Liver (tissue), 9 donors: Measurements from ENCODE around the gene CLK1. TPM values are rescaled to one million over a fixed set of nuclear protein-coding genes. Genes with fewer than 3 reads are reported as not detected.

Experiments used
- DNase-seq: peaks from one replicate; pipeline ENCODE4 v3.0.0-alpha.2; 2017; ENCODE audit warnings: low spot score
- H3K27ac ChIP-seq, 2 donors: one replicate each; pipeline ENCODE4 v1.7.0; 2013; ENCODE audit warnings: inconsistent platforms in 2 of 2, low read length in 2 of 2, control low read depth in 1 of 2, low read depth in 1 of 2, mild to moderate bottlenecking in 1 of 2
- H3K27me3 ChIP-seq, 4 donors: one replicate each; pipeline versions ENCODE4 v1.6.1 to v1.7.0; 2013; ENCODE audit warnings: low read length in 3 of 4, inconsistent platforms in 1 of 4, mild to moderate bottlenecking in 1 of 4, moderate library complexity in 1 of 4; ENCODE audit not compliant: control insufficient read depth in 4 of 4, insufficient read depth in 4 of 4
- H3K36me3 ChIP-seq, 4 donors: one replicate each; pipeline versions ENCODE4 v1.6.1 to v1.7.0; 2013; ENCODE audit warnings: low read length in 3 of 4, mild to moderate bottlenecking in 3 of 4, low read depth in 1 of 4, moderate library complexity in 1 of 4; ENCODE audit not compliant: control insufficient read depth in 4 of 4, insufficient read depth in 3 of 4
- H3K4me1 ChIP-seq, 4 donors: one replicate each; pipeline versions ENCODE4 v1.6.1 to v1.7.0; 2013; ENCODE audit warnings: low read length in 3 of 4, mild to moderate bottlenecking in 3 of 4, moderate library complexity in 1 of 4; ENCODE audit not compliant: control insufficient read depth in 4 of 4, insufficient read depth in 4 of 4
- H3K4me3 ChIP-seq, 3 donors: one replicate each; pipeline versions ENCODE4 v1.6.1 to v1.7.0; 2013; ENCODE audit warnings: low read length in 3 of 3, control low read depth in 1 of 3, low read depth in 1 of 3, mild to moderate bottlenecking in 1 of 3
- H3K9ac ChIP-seq, 2 donors: one replicate each; pipeline ENCODE4 v1.7.0; 2013; ENCODE audit warnings: low read length in 2 of 2, mild to moderate bottlenecking in 2 of 2, moderate library complexity in 2 of 2, control low read depth in 1 of 2, low read depth in 1 of 2
- H3K9me3 ChIP-seq, 4 donors: one replicate each; pipeline versions ENCODE4 v1.6.1 to v1.7.0; 2013; ENCODE audit warnings: low read length in 3 of 4; ENCODE audit not compliant: control insufficient read depth in 4 of 4
- ATF3 ChIP-seq: IDR thresholded peaks from 2 replicates; pipeline ENCODE4 v1.6.1; 2016; ENCODE audit warnings: antibody characterized with exemption
- CTCF ChIP-seq: fragments of 150-350 bp; IDR thresholded peaks from 2 replicates; pipeline ENCODE4 v1.5.1; 2017; ENCODE audit warnings: improper control_type of control experiment, low read depth, low read length; ENCODE audit not compliant: missing input control
- EGR1 ChIP-seq, 2 donors: IDR thresholded peaks; 2 replicates each; pipeline ENCODE4 v1.6.1; 2016 to 2018; ENCODE audit warnings: antibody characterized with exemption in 2 of 2, low read depth in 2 of 2
- FOXA1 ChIP-seq: IDR thresholded peaks from 2 replicates; pipeline ENCODE4 v1.6.1; 2016; ENCODE audit warnings: antibody characterized with exemption
- FOXA2 ChIP-seq: IDR thresholded peaks from 2 replicates; pipeline ENCODE4 v1.6.1; 2016; ENCODE audit warnings: antibody characterized with exemption
- GABPA ChIP-seq, 2 donors: IDR thresholded peaks in 1 of 2; conservative IDR thresholded peaks in 1 of 2; 2 replicates each; pipeline ENCODE4 v1.6.1; 2016; ENCODE audit warnings: antibody characterized with exemption in 2 of 2, mild to moderate bottlenecking in 1 of 2, moderate library complexity in 1 of 2
- HNF4A ChIP-seq, 2 donors: conservative IDR thresholded peaks; 2 replicates each; pipeline ENCODE4 v1.6.1; 2016; ENCODE audit warnings: antibody characterized with exemption in 2 of 2, mild to moderate bottlenecking in 2 of 2
- HNF4G ChIP-seq: IDR thresholded peaks from 2 replicates; pipeline ENCODE4 v1.6.1; 2016; ENCODE audit warnings: antibody characterized with exemption
- JUND ChIP-seq, 2 donors: IDR thresholded peaks; 2 replicates each; pipeline ENCODE4 v1.6.1; 2016; ENCODE audit warnings: antibody characterized with exemption in 2 of 2
- MAX ChIP-seq: IDR thresholded peaks from 2 replicates; pipeline ENCODE4 v1.6.1; 2016; ENCODE audit warnings: antibody characterized with exemption
- NR2F2 ChIP-seq: IDR thresholded peaks from 2 replicates; pipeline ENCODE4 v1.6.1; 2016; ENCODE audit warnings: antibody characterized with exemption
- RAD21 ChIP-seq, 2 donors: IDR thresholded peaks; 2 replicates each; pipeline ENCODE4 v1.6.1; 2016; ENCODE audit warnings: antibody characterized with exemption in 2 of 2, mild to moderate bottlenecking in 2 of 2
- REST ChIP-seq: IDR thresholded peaks from 2 replicates; pipeline ENCODE4 v1.6.1; 2016; ENCODE audit warnings: antibody characterized with exemption, mild to moderate bottlenecking
- RXRA ChIP-seq, 2 donors: IDR thresholded peaks; 2 replicates each; pipeline ENCODE4 v1.6.1; 2017 to 2018; ENCODE audit warnings: antibody characterized with exemption in 2 of 2, mild to moderate bottlenecking in 1 of 2
- SP1 ChIP-seq: IDR thresholded peaks from 2 replicates; pipeline ENCODE4 v1.6.1; 2018; ENCODE audit warnings: antibody characterized with exemption, mild to moderate bottlenecking
- TAF1 ChIP-seq: conservative IDR thresholded peaks from 2 replicates; pipeline ENCODE4 v1.6.1; 2016; ENCODE audit warnings: antibody characterized with exemption, mild to moderate bottlenecking
- YY1 ChIP-seq: IDR thresholded peaks from 2 replicates; pipeline ENCODE4 v1.6.1; 2016; ENCODE audit warnings: antibody characterized with exemption, mild to moderate bottlenecking
- ZBTB33 ChIP-seq: IDR thresholded peaks from 2 replicates; pipeline ENCODE4 v1.6.1; 2016; ENCODE audit warnings: antibody characterized with exemption
- WGBS: extraction: QIAGEN DNeasy Blood & Tissue Kit; methylation state at CpG from one replicate; pipeline ENCODE4 v1.1.7; 2013; 5-methylcytosine and 5-hydroxymethylcytosine counted together
- polyA plus RNA-seq, 2 donors: library from polyadenylated mRNA; stranded (reverse) in 1 of 2; unstranded in 1 of 2; fragments of 200-250 nt in 1 of 2; fragments of >200 nt in 1 of 2; fragmentation: Nextera tagmentation in 1 of 2; extraction: Ambion mirVana in 1 of 2; gene quantifications; one replicate each; pipeline versions ENCODE4 v1.2.1 to v1.2.3, GENCODE V29; 2013 to 2015
- total RNA-seq, 2 donors: library from RNA; depleted of rRNA; stranded (reverse); fragments of >200 nt; gene quantifications; one replicate each; pipeline ENCODE4 v1.2.3, GENCODE V29; 2014
- donor health status: healthy.
- donor health status: healthy.
- donor health status: healthy.
- donor health status: healthy.
- donor health status: healthy.

The CLK1 gene
- total and polyA plus RNA-seq, 4 donors: 21.2 to 86.3 (median 61.8) TPM

- Histone ChIP-seq H3K9me3 (no peaks in the 10 kb centered on the region), H3K9ac (no peak overlapping the region), H3K4me1 (no peaks in the 10 kb centered on the region), H3K4me3 (no peak overlapping the region), H3K27ac (no peak overlapping the region), H3K36me3 (peaks cover 1 to 48% (median 30%) of the 10 kb centered on the region in 4 donors), H3K27me3 (no peaks in the 10 kb centered on the region)
- no peak for DNase-seq
- 97% methylated on average over 2 of the region's 2 CpGs for WGBS
- TF ChIP-seq NR2F2: no peak
- TF ChIP-seq EGR1 (IDR thresholded peaks at IDR 0.05; ENCODE audit: low read depth in 2 of 2): no peak
- no peak for TF ChIP-seq FOXA2
- no peak for TF ChIP-seq MAX
- TF ChIP-seq HNF4A (conservative IDR thresholded peaks at IDR 0.05): no peak
- no peak for TF ChIP-seq ZBTB33
- TF ChIP-seq CTCF: no peak
- no peak for TF ChIP-seq HNF4G
- TF ChIP-seq YY1: no peak
- TF ChIP-seq FOXA1: no peak
- no peak for TF ChIP-seq ATF3
- TF ChIP-seq REST: no peak
- TF ChIP-seq RAD21 (IDR thresholded peaks at IDR 0.05): no peak
- TF ChIP-seq RXRA (IDR thresholded peaks at IDR 0.05): no peak
- TF ChIP-seq SP1: no peak
- no peak for TF ChIP-seq GABPA (IDR thresholded peaks at IDR 0.05 in 1 of 2, conservative IDR thresholded peaks at IDR 0.05 in 1 of 2)
- no peak for TF ChIP-seq TAF1
- TF ChIP-seq JUND (IDR thresholded peaks at IDR 0.05): no peak
These were observed 13.9 kb upstream of the CLK1 start for GRCh38 chr2:200878289-200878880.
